ENCODE data around the gene FAM107B. TPM values are rescaled to one million over a fixed set of nuclear protein-coding genes. Genes with fewer than 3 reads are reported as not detected.
"Not testable (repeated sequence)": the region's sequence is repeated elsewhere in the genome, so short reads cannot be mapped to it uniquely, and the experiment has no call there.

FAM107B gene
- polyA plus RNA-seq, 12 donors: 17.7 to 56.0 (median 24.0) TPM; not detected in 1

- no peak for DNase-seq
Observed at GRCh38 chr10:14603534-14604102, 171.1 kb downstream of the FAM107B start.

DNA sequence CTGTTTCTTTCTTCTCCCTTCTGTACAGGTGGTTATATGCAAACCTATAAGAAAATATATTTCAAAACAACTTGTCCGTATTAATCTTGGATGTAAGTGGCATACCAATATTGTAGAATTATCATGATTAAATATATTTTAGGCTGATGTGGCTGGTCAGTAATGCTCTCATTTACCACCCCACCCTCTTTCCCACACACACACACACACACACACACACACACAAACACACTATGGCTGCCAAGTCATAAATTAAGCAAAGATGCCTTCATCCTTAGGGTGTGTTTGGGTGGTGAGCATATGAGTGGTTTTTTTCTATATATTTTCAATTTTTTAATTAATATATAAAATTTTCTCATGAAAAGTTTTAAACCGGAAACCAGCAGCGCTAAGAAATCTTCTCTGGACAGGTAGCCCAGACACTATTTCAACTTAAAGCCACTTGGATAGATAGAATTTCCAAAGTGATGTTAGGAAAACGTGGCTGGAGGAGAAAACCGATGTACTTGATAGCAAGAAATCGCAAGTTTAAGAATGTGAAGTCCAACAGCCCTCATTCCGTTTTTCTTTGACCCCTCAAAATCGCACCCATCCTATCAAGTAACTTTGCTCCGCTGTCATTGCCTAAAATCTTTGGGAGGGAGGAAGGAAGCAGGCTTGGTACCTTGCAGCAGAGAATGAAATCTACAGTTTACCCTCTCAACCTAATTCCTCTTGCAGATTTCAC, 171.7 kb downstream of the FAM107B start:
- DNase-seq: no peak

GRCh38 chr10:14601872-14602725, 172.6 kb downstream of the FAM107B start:
- no peak for DNase-seq

- no peak for DNase-seq
Observed at GRCh38 chr10:14601326-14601725, 173.4 kb downstream of the FAM107B start.

GRCh38 chr10:14600065-14600464, 174.6 kb downstream of the FAM107B start:
- DNase-seq: no peak

DNA sequence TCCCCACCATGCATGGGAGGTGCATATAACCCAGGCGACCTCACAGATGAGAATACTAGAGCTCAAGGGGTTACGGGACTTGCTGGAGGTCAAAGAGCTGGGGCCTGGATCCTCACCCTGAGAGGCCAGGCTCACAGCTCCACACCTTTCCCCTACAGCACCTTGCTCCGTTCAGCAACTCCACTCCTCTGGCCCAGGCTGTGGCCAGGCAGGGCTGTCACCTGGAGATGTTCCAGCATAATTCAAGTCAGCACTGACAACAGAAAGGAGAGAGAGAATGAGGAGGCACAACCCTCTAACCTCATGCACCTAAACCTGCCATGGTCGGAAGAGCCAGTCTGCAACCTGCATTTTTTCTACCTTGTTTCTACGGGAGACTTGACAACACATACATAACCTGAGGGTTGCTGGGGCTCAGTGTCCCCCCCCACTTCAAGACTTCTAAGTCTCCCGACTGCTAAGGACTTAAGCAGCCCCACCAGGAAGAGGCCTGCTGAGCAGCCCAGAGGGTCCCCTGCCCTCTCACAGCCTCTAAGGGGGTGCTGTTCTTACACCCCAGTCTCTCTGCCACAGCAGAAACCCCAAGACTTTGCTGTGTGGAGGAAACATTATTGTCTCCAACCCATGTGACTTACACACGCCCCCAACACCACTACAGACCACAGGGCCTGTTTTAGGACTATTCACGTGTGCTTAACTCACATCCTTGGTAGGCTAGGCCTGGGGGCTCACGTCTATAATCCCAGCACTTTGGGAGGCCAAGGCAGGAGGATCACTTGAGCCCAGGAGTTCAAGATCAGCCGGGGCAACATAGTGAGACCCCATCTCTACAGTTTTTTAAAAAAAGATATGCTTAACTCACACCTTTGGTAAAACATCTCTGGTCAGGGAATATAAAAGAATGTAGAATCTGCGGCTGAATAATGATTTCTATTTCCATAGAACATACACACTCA, 175.6 kb downstream of the FAM107B start:
- DNase-seq: no peak

- no peak for DNase-seq
Observed at GRCh38 chr10:14595526-14596182, 179.0 kb downstream of the FAM107B start.

- DNase-seq: no peak
Observed at GRCh38 chr10:14594878-14595525, 179.7 kb downstream of the FAM107B start.

DNA sequence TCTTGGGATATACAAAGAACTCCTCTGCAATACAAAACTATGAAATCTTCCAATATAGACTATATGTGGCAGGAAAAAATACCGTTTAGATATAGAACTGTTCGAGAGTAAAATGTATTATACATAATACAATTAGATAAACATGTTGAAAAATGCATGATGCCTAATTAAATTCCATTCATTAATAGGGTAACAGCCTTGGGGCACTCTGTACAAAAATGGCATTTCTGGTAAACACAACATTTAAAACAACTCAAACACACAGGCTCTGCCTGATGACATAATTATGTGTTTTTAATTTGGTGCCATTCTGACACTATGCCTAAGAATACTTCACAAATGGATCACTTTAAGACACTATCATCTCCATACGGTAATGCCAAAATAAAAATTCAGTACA, 180.9 kb downstream of the FAM107B start:
- DNase-seq: no peak

DNA sequence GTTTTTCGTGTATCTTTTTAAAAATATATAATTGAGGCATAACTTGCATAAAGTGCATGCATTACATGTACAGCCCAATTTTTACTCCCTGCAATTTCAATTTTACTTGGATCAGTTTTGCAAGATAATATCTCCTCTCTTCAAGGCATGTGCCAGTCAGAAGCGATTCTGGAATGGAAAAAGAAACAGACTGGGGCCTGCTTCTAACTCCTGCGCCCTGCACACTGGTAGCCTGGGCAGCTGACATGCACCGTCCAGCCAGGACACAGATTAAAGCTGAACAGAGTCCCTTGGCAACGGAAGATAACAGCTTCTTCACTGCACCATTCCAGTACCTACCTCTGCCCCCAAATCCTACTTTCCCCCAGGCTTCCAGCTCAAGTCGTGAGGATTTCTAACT, 182.1 kb downstream of the FAM107B start:
- no peak for DNase-seq

GRCh38 chr10:14592026-14592425, 182.7 kb downstream of the FAM107B start:
- no peak for DNase-seq

DNA sequence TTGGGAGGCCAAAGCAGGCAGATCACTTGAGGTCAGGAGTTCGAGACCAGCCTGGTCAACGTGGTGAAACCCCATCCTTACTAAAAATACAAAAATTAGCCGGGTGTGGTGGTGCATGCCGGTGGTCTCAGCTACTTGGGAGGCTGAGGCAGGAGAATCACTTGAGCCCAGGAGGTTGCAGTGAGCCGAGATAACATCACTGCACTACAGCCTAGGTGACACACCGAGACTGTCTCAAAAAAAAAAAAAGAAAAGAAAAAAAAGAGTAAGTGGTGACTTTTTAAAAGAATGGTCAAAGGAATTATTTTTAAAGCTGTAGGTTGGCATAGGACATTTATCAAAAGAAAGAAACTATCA, 185.8 kb downstream of the FAM107B start:
- DNase-seq: not testable (repeated sequence)

DNA sequence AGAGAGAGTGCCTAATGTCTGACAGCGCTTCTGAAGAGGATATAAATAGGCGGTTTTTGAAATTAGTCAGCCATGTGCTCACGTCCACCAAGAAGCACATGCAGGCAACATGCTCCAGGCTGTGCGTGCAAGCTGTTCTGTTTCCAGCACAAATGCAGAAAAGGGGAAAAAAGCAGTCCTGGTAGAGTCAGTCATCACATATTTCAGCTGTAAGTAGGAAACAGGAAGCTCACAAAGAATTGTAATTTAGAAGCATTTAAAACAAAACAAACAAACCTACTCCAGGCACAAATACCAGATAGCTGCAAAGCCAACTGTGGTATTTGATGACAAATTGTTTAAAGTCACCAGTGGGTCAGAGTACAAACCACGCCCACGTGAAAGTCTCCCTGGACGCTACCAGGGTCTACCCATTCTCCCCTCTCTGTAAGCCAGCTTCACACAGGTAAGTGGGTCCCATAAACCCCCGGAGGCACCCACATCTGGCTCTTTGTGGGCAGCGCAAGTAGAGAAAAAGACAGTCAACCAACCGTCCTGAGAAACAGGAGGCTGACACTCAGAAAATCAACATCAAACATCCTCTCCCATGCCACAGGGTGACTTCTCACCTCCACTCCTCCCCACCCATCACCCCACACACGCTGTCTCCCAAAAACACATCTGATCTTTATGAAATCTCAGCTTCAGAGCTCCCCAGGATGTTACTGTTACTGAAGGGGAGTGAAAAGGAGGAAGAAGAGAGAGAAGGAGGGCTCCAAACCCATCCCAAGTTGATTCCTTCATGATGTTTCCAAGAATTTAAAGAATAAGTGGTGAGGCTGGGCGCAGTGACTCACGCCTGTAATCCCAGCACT, 186.4 kb downstream of the FAM107B start:
- no peak for DNase-seq

GRCh38 chr10:14587540-14588083, 187.1 kb downstream of the FAM107B start:
- DNase-seq: no peak

DNA sequence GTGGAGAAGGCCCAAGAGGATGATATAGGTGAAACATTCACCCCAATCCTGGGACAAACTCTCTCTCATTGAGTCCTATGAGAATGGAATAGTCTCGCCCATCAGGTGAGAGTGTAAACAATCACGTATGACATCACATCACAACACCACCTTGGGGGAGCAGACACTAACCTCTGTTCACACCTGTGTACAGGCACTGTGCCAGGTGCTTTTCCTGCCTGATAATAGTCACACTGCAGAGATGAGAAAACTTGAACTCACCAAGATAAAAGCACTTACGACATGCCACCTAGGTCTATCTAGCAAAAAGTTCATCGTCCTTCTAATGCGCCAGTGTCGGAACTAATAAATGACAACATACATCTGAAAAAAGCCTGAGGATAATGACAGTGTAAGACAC, 187.8 kb downstream of the FAM107B start:
- DNase-seq: no peak

DNA sequence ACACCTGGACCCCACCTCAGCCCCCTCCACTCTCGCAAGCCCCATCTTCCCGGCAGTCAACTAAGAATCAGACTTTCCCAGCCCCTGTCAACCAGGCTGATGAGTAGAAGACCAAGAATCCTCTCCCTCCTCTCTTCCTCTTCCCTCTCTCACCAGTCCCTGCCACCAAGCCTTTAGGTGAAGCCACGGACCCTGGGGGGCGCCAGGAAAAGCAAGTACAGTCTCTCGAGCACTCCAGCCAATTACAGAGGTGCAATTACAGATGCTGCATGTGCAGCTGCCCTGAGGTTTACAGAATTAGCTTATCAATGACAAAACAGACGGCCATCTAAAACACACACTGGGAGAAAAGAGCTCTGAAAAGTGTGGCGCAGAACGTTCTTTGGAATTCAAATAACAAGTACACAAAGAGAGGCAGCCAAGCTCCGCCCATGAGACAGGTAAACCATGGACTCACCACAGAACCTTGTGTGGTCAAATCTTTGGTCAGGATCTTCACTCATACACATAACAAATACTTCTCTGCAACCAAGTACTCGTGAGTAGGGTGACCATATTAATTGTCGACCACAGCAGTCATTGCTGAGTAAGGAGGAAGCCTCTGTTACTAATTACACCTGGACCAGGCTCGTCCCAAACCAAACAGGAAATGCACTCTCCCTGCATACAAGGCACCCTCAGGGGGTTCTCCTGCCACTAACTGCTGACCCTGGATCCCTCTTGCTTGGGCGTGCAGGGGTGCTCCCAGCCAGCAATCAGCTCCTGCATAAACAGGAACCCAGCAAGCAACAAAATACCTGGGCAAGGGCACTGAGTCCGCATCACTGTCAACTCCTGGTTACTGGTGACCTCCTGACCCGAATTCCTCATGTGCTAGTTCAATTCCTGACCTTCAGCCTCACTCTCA, 189.2 kb downstream of the FAM107B start:
- DNase-seq: no peak

DNA sequence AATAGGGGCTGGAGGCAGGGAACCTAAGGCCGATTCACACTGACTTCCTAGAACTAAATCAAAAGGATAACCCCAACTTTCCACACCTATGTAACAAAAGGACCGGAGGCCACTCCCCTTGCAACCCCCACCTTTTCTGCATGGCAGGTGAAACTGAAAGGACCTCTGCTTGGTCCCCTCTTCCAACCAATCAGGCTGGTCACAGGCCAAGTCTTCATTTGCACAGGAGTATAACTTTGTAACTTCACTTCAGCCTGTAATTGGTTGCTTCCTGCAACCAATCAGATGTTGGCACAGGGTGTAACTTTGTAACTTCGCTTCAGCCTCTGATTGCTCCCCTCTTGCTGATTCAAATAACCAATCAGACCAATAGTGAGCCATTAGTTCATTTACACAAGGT, 190.0 kb downstream of the FAM107B start:
- no peak for DNase-seq

DNA sequence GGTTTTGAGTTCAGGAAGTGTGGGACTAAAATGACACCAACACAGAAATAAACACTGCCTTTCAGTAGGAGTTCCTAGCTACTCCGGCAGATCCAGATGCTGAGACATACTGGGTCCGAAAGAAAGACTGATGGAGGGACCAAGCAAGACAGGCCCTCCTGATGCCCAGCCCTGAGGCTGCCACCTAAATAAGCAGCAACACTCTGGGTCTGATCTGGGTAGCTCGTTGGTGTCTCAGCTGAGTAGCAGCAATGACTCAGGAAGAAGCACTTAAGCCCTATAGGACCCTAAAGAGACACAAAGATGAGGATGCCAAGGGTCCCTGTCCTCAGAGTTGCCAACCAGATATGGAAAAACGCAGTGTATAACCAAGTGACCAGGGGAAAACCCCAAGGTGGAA, 190.7 kb downstream of the FAM107B start:
- DNase-seq: no peak
